Hematopoietic multipotent progenitor cell treated with erythropoietin and hydrocortisone succinate and interleukin-3 and kit ligand, for 15 days (in vitro differentiated cells): Measurements from ENCODE around the gene ROBO1.
"Not testable (repeated sequence)": the region's sequence is repeated elsewhere in the genome, so short reads cannot be mapped to it uniquely, and the experiment has no call there.

Experiments
- DNase-seq: peaks from one replicate; pipeline ENCODE4 v3.0.0-alpha.2; 2015; ENCODE audit warnings: low spot score

Gene ROBO1

DNA sequence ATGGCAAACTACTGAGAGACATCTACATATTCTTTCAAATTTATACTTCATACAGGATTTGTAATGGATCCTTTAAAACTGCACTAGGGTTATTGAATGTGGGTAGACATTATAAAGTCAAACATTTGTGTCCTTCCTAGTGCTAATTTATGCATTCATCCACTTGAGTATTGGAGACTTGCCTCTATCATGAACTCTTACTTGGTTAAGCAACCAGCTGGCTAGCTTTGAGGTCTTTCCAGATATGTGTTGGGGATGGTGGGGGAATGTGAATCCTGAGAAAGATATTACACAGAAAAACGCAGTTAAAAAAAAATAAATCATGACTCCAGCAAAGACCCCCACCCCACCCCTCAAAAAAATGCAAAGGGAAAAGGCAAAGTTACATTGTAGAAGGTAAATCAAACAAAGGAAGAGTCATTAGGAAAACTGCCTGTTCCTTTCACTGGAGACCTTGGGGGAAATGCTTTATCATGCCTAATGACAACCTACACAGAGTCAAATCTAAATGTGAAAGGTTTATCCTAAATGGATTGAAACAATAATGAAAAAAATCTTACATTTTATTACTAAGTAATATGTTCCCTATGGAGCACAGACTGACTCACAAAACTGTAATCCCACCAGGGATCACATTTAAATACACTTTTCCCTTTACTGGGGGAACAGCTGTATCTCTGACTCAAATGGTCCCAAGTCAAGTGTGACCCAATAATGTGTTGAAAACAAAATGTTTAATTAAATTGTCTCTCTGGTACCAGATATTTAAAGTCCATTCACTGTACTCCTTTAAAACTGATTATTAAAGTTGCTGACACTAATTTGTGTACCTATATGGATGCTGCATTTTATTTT lies 522.3 kb downstream of the ROBO1 start:
- DNase-seq = no peak

DNA sequence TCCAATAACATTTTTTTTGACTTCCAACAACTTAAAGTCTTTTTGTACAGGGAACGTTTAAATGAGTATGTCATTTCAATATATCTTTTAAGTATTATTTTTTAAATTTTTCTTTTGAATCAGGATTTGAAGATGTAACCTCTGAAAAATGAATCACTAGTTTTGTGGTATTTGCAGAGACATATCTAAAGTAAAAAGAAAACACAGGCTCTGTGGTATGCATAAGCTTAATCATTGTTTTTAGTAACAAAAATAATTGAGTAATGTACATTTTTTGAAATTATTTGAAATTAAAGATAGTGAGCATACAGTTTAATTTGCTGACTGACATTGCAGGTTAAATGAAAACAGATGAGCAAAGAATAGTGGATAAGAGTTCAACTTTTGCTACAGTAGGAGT lies 531.3 kb downstream of the ROBO1 start:
- no peak for DNase-seq

- DNase-seq = no peak
Measured at GRCh38 chr3:79233431-79234060, 534.3 kb downstream of the ROBO1 start.

DNA sequence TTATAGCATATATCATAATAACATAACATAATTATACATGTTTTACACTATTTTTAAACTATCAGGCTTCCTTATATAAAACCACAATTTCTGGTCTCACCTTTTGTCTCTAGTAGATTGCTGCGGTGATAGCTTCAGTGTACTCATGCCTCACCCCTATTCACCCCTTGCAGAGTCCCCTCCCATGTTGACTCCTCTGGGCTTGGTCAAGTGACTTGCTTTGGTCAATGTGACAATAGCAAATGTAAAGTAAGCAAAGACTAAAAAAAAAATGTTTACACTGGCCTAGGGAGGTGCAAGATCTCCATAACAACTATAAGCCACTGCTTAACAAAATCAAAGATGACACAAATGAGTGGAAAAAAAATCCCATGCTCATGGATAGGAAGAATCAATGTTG lies 537.5 kb downstream of the ROBO1 start:
- DNase-seq = no peak

- no peak for DNase-seq
Measured at GRCh38 chr3:79217096-79217495, 550.7 kb downstream of the ROBO1 start.

- no peak for DNase-seq
Measured at GRCh38 chr3:79215286-79215685, 552.5 kb downstream of the ROBO1 start.

DNA sequence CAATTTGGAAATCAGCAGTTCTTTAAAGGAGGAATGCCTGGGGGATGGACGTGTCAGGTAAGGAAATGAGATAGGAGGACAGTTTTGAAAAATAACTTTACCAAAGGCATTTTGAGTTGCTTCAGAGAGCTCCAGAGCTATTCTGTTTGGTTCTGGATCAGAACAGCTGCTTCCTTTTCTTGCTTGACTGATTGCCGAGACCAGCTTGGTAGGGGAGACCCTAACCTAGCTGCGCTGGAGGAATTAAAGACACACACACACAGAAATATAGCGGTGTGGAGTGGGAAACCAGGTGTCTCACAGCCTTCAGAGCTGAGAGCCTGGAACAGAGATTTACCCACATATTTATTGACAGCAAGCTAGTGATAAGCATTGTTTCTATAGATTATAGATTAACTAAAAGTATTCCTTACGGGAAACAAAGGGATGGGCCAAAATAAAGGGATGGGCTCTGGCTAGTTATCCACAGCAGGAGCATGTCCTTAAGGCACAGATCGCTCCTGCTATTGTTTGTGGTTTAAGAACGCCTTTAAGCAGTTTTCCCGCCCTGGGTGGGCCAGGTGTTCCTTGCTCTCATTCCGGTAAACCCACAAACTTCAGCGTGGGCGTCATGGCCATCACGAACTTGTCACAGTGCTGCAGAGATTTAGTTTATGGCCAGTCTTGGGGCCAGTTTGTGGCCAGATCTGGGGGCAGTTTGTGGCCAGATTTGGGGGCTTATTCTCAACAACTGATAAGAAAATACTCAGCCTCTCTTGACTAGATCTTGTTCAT lies 556.0 kb downstream of the ROBO1 start:
- no peak for DNase-seq

GRCh38 chr3:79204351-79204750 lies 563.4 kb downstream of the ROBO1 start:
- no peak for DNase-seq

DNA sequence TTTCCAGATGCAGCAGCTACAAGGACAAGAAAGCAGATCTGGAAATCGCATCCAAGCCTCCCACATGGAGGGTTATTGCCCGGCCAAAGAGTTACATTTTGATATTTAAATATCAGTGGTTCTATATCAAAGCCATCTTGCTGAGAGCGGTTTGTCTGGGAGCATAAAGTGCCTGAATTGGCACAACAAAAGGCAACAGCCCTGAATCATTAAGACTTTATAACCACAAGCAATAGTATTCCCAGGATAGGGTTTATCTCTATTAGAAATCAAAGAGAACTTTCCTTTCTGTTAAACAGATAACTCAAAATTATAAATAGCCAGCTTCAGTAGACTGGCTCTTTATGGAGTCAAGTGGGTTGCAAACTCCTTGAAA lies 564.7 kb downstream of the ROBO1 start:
- DNase-seq = no peak

DNA sequence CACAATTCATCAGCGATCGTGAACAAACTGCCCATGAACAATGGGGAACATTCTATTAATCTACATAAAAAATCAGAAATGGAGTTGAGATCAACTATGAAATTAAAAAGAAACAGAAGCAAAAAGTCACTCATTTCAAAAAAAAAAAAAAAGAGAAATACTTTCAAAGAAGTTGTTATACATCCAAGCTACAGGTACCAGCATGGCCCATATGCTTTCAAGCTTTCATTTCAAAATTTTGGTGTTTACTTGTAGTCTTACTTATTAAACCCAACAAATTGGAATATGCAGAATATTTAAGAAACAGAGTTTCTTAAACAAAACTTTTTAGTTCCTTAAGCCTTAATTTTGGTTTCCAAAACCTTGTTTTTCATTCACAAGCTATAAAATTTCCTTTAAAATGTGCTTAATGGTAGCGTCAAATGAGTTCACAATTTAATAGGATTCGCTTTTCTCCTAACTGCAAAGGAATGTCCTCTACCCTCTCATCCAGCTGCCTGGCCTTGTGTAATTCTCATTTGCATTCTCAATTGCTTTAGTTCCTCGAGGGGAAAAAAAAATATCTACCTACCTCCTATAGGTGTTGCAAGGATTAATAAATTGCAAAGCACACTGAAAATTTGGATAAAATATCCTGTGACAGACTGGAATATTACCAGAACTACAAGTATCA lies 565.2 kb downstream of the ROBO1 start:
- DNase-seq = no peak

- no peak for DNase-seq
Measured at GRCh38 chr3:79200456-79200855, 567.3 kb downstream of the ROBO1 start.

- no peak for DNase-seq
Measured at GRCh38 chr3:79199966-79200365, 567.8 kb downstream of the ROBO1 start.

GRCh38 chr3:79187426-79187825 lies 580.4 kb downstream of the ROBO1 start:
- DNase-seq = no peak

- DNase-seq = no peak
Measured at GRCh38 chr3:79184251-79184650, 583.5 kb downstream of the ROBO1 start.

DNA sequence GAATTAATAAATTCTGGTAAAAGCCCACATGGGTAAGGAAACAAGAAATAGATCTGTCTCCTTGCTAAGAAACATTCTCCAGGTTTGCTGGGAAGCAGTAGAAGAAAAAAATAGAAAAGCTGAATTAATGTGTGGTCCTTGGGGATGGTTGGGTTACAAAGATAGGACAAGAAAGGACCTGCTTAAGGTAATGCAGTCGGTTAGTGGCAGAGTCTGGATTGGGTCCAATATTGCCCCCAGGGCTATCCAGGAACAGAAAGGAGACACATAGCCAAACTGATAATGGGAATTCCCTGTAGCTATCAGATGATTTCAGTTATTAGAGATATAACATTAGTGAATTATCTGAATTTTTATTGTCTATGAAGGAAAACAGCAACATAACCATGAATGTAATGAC lies 584.3 kb downstream of the ROBO1 start:
- no peak for DNase-seq

GRCh38 chr3:79178471-79179180 lies 589.2 kb downstream of the ROBO1 start:
- no peak for DNase-seq

DNA sequence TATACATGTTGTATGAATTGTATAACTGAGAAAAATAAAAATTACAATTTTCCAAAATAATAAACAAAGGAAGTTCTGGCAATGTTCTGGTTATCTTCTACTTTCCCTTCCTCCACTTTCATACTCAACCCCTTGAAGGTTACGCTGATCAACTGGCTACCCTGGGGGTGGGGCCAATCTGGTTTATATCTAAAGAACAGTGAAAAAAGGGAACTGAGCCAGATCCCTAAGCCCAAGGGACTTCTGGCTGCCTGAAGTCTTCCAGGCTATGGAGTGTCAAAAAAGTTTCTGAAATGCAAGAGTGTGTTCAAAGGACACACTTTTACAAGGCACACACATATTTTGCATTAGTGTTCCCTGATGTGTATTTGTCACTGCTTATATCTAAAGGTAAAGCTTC lies 591.9 kb downstream of the ROBO1 start:
- no peak for DNase-seq

DNA sequence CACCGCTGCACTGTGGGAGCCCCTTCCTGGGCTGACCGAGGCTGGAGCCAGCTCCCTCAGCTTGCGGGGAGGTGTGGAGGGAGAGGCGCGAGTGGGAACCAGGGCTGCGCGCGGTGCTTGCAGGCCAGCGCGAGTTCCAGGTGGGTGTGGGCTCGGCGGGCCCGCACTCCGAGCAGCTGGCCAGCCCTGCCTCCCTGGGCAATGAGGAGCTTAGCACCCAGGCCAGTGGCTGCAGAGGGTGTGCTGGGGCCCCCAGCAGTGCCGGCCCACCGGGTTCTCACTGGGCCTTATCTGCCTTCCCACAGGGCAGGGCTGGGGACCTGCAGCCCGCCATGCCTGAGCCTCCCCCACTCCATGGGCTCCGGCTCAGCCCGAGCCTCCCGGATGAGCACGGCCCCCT lies 594.5 kb downstream of the ROBO1 start:
- DNase-seq = not testable (repeated sequence)

- no peak for DNase-seq
Measured at GRCh38 chr3:79172241-79172640, 595.6 kb downstream of the ROBO1 start.

- DNase-seq = no peak
Measured at GRCh38 chr3:79170021-79170420, 597.8 kb downstream of the ROBO1 start.

DNA sequence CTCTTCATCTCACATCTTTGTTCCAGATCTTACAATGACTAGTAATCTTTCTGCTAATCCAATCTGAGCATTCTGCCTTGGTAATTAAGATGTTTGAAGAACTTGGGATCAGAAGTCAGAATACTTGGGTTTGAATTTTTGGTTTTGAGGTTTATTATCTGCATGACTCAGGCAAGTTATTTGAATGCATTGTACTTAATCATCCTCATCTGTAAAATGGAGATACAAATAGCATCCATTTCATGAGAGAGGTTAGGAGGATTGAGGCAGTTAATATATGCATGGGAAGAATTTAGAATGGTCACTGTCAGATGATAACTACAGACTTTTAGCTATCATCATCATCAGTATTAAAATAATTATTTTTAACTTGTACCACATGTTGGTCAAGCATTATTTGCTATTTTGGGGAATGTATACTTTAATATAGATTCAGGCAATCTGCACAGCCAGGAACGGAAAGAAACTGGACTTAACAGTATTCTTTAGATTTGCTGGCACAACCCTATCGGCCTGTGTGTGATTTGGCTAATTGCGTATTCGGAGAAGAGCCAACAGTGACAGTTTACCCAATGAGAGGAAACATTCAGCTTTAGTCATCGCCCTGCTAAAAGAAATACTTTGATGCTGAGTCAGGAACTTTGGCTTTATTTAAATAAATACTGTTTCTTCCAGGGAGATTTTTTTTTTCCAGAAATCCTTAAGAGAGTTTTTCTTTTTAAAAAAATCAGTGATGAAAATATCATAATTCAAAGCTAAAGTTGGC lies 600.0 kb downstream of the ROBO1 start:
- DNase-seq = no peak
